T-helper 2 cell treated with Interferon-gamma antibody and Interleukin-4, amounts not matched to agents 5 μg/mL and 100 μg/mL, for 36 hours (primary cell): Measurements from ENCODE around the gene GPRIN1.
A peak's percentile ranks its signal among the peaks of the same experiment; 100 is the strongest.

Experiments
- DNase-seq: peaks from one replicate; pipeline ENCODE4 v3.0.0; 2021; ENCODE audit warnings: low spot score
- H3K27ac Mint-ChIP-seq: one replicate; pipeline ENCODE4 v1.8.0; 2021; ENCODE audit warnings: mild to moderate bottlenecking, mixed read lengths
- H3K27me3 Mint-ChIP-seq: one replicate; pipeline ENCODE4 v1.8.0; 2021; ENCODE audit warnings: low read depth, mixed read lengths
- H3K36me3 Mint-ChIP-seq: one replicate; pipeline ENCODE4 v1.8.0; 2021; ENCODE audit warnings: low read depth, mixed read lengths
- H3K4me1 Mint-ChIP-seq: one replicate; pipeline ENCODE4 v1.8.0; 2021; ENCODE audit warnings: low read depth, mixed read lengths
- H3K4me3 Mint-ChIP-seq: one replicate; pipeline ENCODE4 v1.8.0; 2022; ENCODE audit warnings: mild to moderate bottlenecking, moderate library complexity, mixed read lengths
- H3K9me3 Mint-ChIP-seq: one replicate; pipeline ENCODE4 v1.8.0; 2021; ENCODE audit warnings: mixed read lengths

Gene GPRIN1

GRCh38 chr5:176633598-176633997, 23.6 kb upstream of the GPRIN1 start:
- H3K4me3 Mint-ChIP-seq: no peak overlapping the region

GRCh38 chr5:176632745-176633144, 22.8 kb upstream of the GPRIN1 start:
- peaks cover 77% of the 10 kb centered on the region for H3K27me3 Mint-ChIP-seq
- peaks cover 9% of the 10 kb centered on the region for H3K4me1 Mint-ChIP-seq
- no peaks in the 10 kb centered on the region for H3K36me3 Mint-ChIP-seq

More at GRCh38 chr5:176633598-176633997, 23.6 kb upstream of the GPRIN1 start:
- Mint-ChIP-seq H3K9me3 (no peaks in the 10 kb centered on the region), H3K27me3 (peaks cover 72% of the 10 kb centered on the region), H3K27ac (no peak overlapping the region), H3K4me1 (peaks cover 9% of the 10 kb centered on the region), H3K36me3 (no peaks in the 10 kb centered on the region)
- DNase-seq: no peak

GRCh38 chr5:176631383-176632200, 21.6 kb upstream of the GPRIN1 start:
- Mint-ChIP-seq H3K27ac (no peak overlapping the region), H3K9me3 (no peaks in the 10 kb centered on the region), H3K4me1 (peaks cover 9% of the 10 kb centered on the region), H3K4me3 (no peak overlapping the region), H3K36me3 (no peaks in the 10 kb centered on the region), H3K27me3 (peaks cover 78% of the 10 kb centered on the region)
- DNase-seq: no peak

More at GRCh38 chr5:176632745-176633144, 22.8 kb upstream of the GPRIN1 start:
- Mint-ChIP-seq H3K4me3 (no peak overlapping the region), H3K9me3 (no peaks in the 10 kb centered on the region), H3K27ac (no peak overlapping the region)
- no peak for DNase-seq

GRCh38 chr5:176630681-176631222, 20.8 kb upstream of the GPRIN1 start:
- Mint-ChIP-seq H3K4me3 (peak overlapping the region; percentile 60), H3K36me3 (no peaks in the 10 kb centered on the region)

GRCh38 chr5:176629853-176630680, 20.1 kb upstream of the GPRIN1 start, which contains the start of the genes EIF4E1B and SNCB:
TSS of gene EIF4E1B (plus strand) at chr5:176630675. CDS start at chr5:176642788, 12,113 bp downstream.
TSS of gene SNCB (minus strand) at chr5:176630534. CDS start at chr5:176629654, 880 bp downstream.
- Mint-ChIP-seq H3K9me3 (no peaks in the 10 kb centered on the region), H3K4me1 (peaks cover 9% of the 10 kb centered on the region), H3K27me3 (peaks cover 79% of the 10 kb centered on the region), H3K36me3 (no peaks in the 10 kb centered on the region), H3K4me3 (peak within 1 kb of the TSS; percentile 60), H3K27ac (no peak within 1 kb of the TSS)
- DNase-seq: peak; percentile 56

More at GRCh38 chr5:176630681-176631222, 20.8 kb upstream of the GPRIN1 start:
- H3K27me3 Mint-ChIP-seq: peaks cover 83% of the 10 kb centered on the region
- H3K4me1 Mint-ChIP-seq: peaks cover 9% of the 10 kb centered on the region
- no peak overlapping the region for H3K27ac Mint-ChIP-seq
- no peak for DNase-seq
- H3K9me3 Mint-ChIP-seq: no peaks in the 10 kb centered on the region

- peaks cover 76% of the 10 kb centered on the region for H3K27me3 Mint-ChIP-seq
- H3K36me3 Mint-ChIP-seq: no peaks in the 10 kb centered on the region
- no peak for DNase-seq
Observed at GRCh38 chr5:176629317-176629852, 19.4 kb upstream of the GPRIN1 start.

GRCh38 chr5:176628406-176629228, 18.7 kb upstream of the GPRIN1 start:
- no peak for DNase-seq
- Mint-ChIP-seq H3K36me3 (no peaks in the 10 kb centered on the region), H3K27ac (no peak overlapping the region), H3K4me1 (peaks cover 5% of the 10 kb centered on the region), H3K9me3 (no peaks in the 10 kb centered on the region), H3K27me3 (peaks cover 76% of the 10 kb centered on the region), H3K4me3 (no peak overlapping the region)

More at GRCh38 chr5:176629317-176629852, 19.4 kb upstream of the GPRIN1 start:
- Mint-ChIP-seq H3K9me3 (no peaks in the 10 kb centered on the region), H3K4me3 (no peak overlapping the region), H3K27ac (no peak overlapping the region), H3K4me1 (peaks cover 9% of the 10 kb centered on the region)

- no peak for DNase-seq
- Mint-ChIP-seq H3K9me3 (no peaks in the 10 kb centered on the region), H3K4me3 (no peak overlapping the region), H3K27ac (no peak overlapping the region), H3K27me3 (peaks cover 70% of the 10 kb centered on the region), H3K36me3 (no peaks in the 10 kb centered on the region), H3K4me1 (peaks cover 5% of the 10 kb centered on the region)
Observed at GRCh38 chr5:176627582-176627981, 17.6 kb upstream of the GPRIN1 start.

- no peaks in the 10 kb centered on the region for H3K36me3 Mint-ChIP-seq
- no peak for DNase-seq
- H3K27me3 Mint-ChIP-seq: peaks cover 69% of the 10 kb centered on the region
- H3K4me1 Mint-ChIP-seq: peaks cover 5% of the 10 kb centered on the region
- no peak overlapping the region for H3K4me3 Mint-ChIP-seq
- H3K27ac Mint-ChIP-seq: no peak overlapping the region
- no peaks in the 10 kb centered on the region for H3K9me3 Mint-ChIP-seq
Observed at GRCh38 chr5:176626876-176627236, 16.9 kb upstream of the GPRIN1 start.

GRCh38 chr5:176625966-176626875, 16.3 kb upstream of the GPRIN1 start:
- DNase-seq: no peak
- Mint-ChIP-seq H3K9me3 (no peaks in the 10 kb centered on the region), H3K4me3 (no peak overlapping the region), H3K4me1 (peaks cover 5% of the 10 kb centered on the region), H3K36me3 (no peaks in the 10 kb centered on the region), H3K27ac (no peak overlapping the region), H3K27me3 (peaks cover 67% of the 10 kb centered on the region)

- peaks cover 65% of the 10 kb centered on the region for H3K27me3 Mint-ChIP-seq
- H3K9me3 Mint-ChIP-seq: no peaks in the 10 kb centered on the region
- no peaks in the 10 kb centered on the region for H3K4me1 Mint-ChIP-seq
- H3K36me3 Mint-ChIP-seq: no peaks in the 10 kb centered on the region
- H3K4me3 Mint-ChIP-seq: no peak overlapping the region
- H3K27ac Mint-ChIP-seq: no peak overlapping the region
- DNase-seq: no peak
Observed at GRCh38 chr5:176625512-176625911, 15.6 kb upstream of the GPRIN1 start.

GRCh38 chr5:176624938-176625337, 15.0 kb upstream of the GPRIN1 start:
- H3K9me3 Mint-ChIP-seq: no peaks in the 10 kb centered on the region
- H3K4me1 Mint-ChIP-seq: peaks cover 5% of the 10 kb centered on the region
- peaks cover 69% of the 10 kb centered on the region for H3K27me3 Mint-ChIP-seq
- no peak for DNase-seq
- no peaks in the 10 kb centered on the region for H3K36me3 Mint-ChIP-seq
- H3K4me3 Mint-ChIP-seq: no peak overlapping the region
- H3K27ac Mint-ChIP-seq: no peak overlapping the region
